DOHH2 (cell line): ENCODE results near the gene INO80.

Source experiments
- EZH2phosphoT487 ChIP-seq: fragments of 200-600 bp; sonication (generic); IDR thresholded peaks from 2 replicates; pipeline ENCODE4 v1.6.1; 2017; ENCODE audit warnings: borderline replicate concordance, mild to moderate bottlenecking, antibody characterized with exemption, low read length, moderate library complexity, mixed read lengths
- TF ChIP-seq, protein P1 (sequence below): fragments of 200-600 bp; sonication (generic); IDR thresholded peaks from one replicate; pipeline ENCODE4 v1.5.1; 2014; ENCODE audit warnings: antibody characterized with exemption, mild to moderate bottlenecking, low read depth, low read length; ENCODE audit not compliant: poor library complexity, severe bottlenecking

DNA sequence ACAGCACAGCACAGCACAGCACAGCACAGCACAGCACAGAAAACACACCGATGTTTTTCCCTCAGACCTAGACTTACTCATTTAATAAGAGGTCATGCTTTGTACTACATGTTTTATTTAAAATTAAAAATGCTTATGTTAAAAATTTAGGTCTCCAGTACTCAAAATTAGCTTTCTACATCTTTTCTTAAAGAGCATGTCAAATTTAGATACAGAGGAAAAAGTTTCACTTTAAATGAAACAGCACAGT is 84.1 kb downstream of the INO80 start:
- TF ChIP-seq, protein P1, sequence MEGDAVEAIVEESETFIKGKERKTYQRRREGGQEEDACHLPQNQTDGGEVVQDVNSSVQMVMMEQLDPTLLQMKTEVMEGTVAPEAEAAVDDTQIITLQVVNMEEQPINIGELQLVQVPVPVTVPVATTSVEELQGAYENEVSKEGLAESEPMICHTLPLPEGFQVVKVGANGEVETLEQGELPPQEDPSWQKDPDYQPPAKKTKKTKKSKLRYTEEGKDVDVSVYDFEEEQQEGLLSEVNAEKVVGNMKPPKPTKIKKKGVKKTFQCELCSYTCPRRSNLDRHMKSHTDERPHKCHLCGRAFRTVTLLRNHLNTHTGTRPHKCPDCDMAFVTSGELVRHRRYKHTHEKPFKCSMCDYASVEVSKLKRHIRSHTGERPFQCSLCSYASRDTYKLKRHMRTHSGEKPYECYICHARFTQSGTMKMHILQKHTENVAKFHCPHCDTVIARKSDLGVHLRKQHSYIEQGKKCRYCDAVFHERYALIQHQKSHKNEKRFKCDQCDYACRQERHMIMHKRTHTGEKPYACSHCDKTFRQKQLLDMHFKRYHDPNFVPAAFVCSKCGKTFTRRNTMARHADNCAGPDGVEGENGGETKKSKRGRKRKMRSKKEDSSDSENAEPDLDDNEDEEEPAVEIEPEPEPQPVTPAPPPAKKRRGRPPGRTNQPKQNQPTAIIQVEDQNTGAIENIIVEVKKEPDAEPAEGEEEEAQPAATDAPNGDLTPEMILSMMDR, result no peak
- no peak for TF ChIP-seq EZH2phosphoT487
